IMR-90 (cell line): ENCODE results near the gene NTM. TPM values are rescaled to one million over a fixed set of nuclear protein-coding genes. Genes with fewer than 3 reads are reported as not detected.

Experiments used
- ATAC-seq: fragments of 200-7000 bp; cut with Tn5 transposase; 2 replicates; pipeline ENCODE4 v1.9.1; 2020; ENCODE audit warnings: low read depth, mild to moderate bottlenecking, moderate library complexity
- BruUV-seq: library from RNA; stranded (reverse); fragments of 400-500 nt; replicated peaks from 2 replicates; lab custom pipeline; 2021; lab: Mats Ljungman, UMichigan
- CTCF ChIA-PET: fragments of 300-600 bp; formaldehyde crosslinking; extraction: SDS; loops from one replicate; lab custom pipeline; 2021; ENCODE audit warnings: antibody characterized with exemption; lab: Yijun Ruan, JAX
- POLR2A ChIA-PET: fragments of 300-600 bp; sonication (Branson Sonifier 250); formaldehyde crosslinking; loops from one replicate; lab custom pipeline; 2022; ENCODE audit warnings: antibody characterized with exemption; ENCODE audit not compliant: unreplicated experiment; lab: Charles Lee
- DNase-seq: peaks from one replicate; pipeline ENCODE4 v3.0.0; 2013
- H2AFZ ChIP-seq: replicated peaks from 2 replicates; pipeline ENCODE3; 2013; ENCODE audit warnings: low read length, mild to moderate bottlenecking; ENCODE audit not compliant: poor library complexity
- H2AK5ac ChIP-seq: 2 replicates; pipeline ENCODE4 v1.6.1; 2013; ENCODE audit warnings: low read depth, low read length, inconsistent platforms
- H2AK9ac ChIP-seq: replicated peaks from 2 replicates; pipeline ENCODE3; 2013; ENCODE audit warnings: mild to moderate bottlenecking, low read depth, low read length, moderate library complexity; ENCODE audit not compliant: poor library complexity
- H2BK120ac ChIP-seq: 2 replicates; pipeline ENCODE4 v1.6.1; 2013; ENCODE audit warnings: low read depth, low read length, inconsistent platforms
- H2BK15ac ChIP-seq: 3 replicates; pipeline ENCODE4 v1.6.1; 2013; ENCODE audit warnings: low read depth, low read length, inconsistent platforms
- H2BK20ac ChIP-seq: 2 replicates; pipeline ENCODE4 v1.6.1; 2013; ENCODE audit warnings: low read depth, mild to moderate bottlenecking, inconsistent platforms, low read length, moderate library complexity
- H2BK5ac ChIP-seq: 2 replicates; pipeline ENCODE4 v1.6.1; 2013; ENCODE audit warnings: mild to moderate bottlenecking, low read depth, low read length, inconsistent platforms; ENCODE audit not compliant: poor library complexity, severe bottlenecking
- H3K14ac ChIP-seq: replicated peaks from 2 replicates; pipeline ENCODE4 v1.6.1; 2013; ENCODE audit warnings: low read depth, low read length, inconsistent platforms
- H3K18ac ChIP-seq: 2 replicates; pipeline ENCODE4 v1.6.1; 2013; ENCODE audit warnings: low read depth, low read length, control low read depth
- H3K23ac ChIP-seq: 2 replicates; pipeline ENCODE4 v1.6.1; 2013; ENCODE audit warnings: low read depth, low read length, inconsistent platforms
- H3K27ac ChIP-seq: 2 replicates; pipeline ENCODE4 v1.5.1; 2013; ENCODE audit warnings: mild to moderate bottlenecking, control low read depth, low read length; ENCODE audit not compliant: insufficient read depth
- H3K27me3 ChIP-seq: 2 replicates; pipeline ENCODE4 v1.6.1; 2013; ENCODE audit warnings: low read length; ENCODE audit not compliant: control insufficient read depth, insufficient read depth
- H3K36me3 ChIP-seq: 2 replicates; pipeline ENCODE4 v1.6.1; 2013; ENCODE audit warnings: low read length, mixed read lengths; ENCODE audit not compliant: control insufficient read depth, insufficient read depth
- H3K4ac ChIP-seq: 2 replicates; pipeline ENCODE4 v1.6.1; 2013; ENCODE audit warnings: low read depth, low read length, inconsistent platforms
- H3K4me1 ChIP-seq: 2 replicates; pipeline ENCODE4 v1.6.1; 2013; ENCODE audit warnings: low read length, mixed read lengths; ENCODE audit not compliant: control insufficient read depth, insufficient read depth
- H3K4me2 ChIP-seq: 2 replicates; pipeline ENCODE4 v1.6.1; 2013; ENCODE audit warnings: low read depth, mild to moderate bottlenecking, control low read depth, low read length, moderate library complexity
- H3K4me3 ChIP-seq: 2 replicates; pipeline ENCODE4 v1.5.1; 2013; ENCODE audit warnings: low read depth, mild to moderate bottlenecking, control low read depth, low read length, moderate library complexity; ENCODE audit not compliant: insufficient read depth
- H3K56ac ChIP-seq: 2 replicates; pipeline ENCODE4 v1.6.1; 2013; ENCODE audit warnings: low read length, inconsistent platforms; ENCODE audit not compliant: insufficient read depth; ENCODE audit errors: extremely low read depth
- H3K79me1 ChIP-seq, 2 experiments: 2 replicates each; pipeline ENCODE4 v1.6.1; 2013; ENCODE audit warnings: low read length in 2 of 2, inconsistent platforms in 1 of 2, low read depth in 1 of 2
- H3K9ac ChIP-seq: 2 replicates; pipeline ENCODE4 v1.6.1; 2013; ENCODE audit warnings: low read depth, low read length, control low read depth
- H3K9me1 ChIP-seq: 2 replicates; pipeline ENCODE4 v1.6.1; 2013; ENCODE audit warnings: low read length, inconsistent platforms; ENCODE audit not compliant: insufficient read depth
- H3K9me3 ChIP-seq: 2 replicates; pipeline ENCODE4 v1.6.1; 2013; ENCODE audit warnings: low read length; ENCODE audit not compliant: control insufficient read depth, insufficient read depth
- H4K20me1 ChIP-seq: 2 replicates; pipeline ENCODE4 v1.6.1; 2013; ENCODE audit warnings: low read length, inconsistent platforms; ENCODE audit not compliant: insufficient read depth
- H4K5ac ChIP-seq: 2 replicates; pipeline ENCODE4 v1.6.1; 2013; ENCODE audit warnings: mild to moderate bottlenecking, low read depth, low read length, control low read depth
- H4K8ac ChIP-seq, 2 experiments: 2 replicates each; pipeline ENCODE4 v1.6.1; 2013; ENCODE audit warnings: low read depth in 2 of 2, low read length in 2 of 2, control low read depth in 1 of 2, inconsistent platforms in 1 of 2
- H4K91ac ChIP-seq: 2 replicates; pipeline ENCODE4 v1.6.1; 2013; ENCODE audit warnings: low read depth, low read length, inconsistent platforms; ENCODE audit not compliant: insufficient read depth
- BHLHE40 ChIP-seq: fragments of 150-350 bp; IDR thresholded peaks from 2 replicates; pipeline ENCODE4 v1.6.1; 2016; ENCODE audit warnings: mild to moderate bottlenecking, low read depth, low read length
- CEBPB ChIP-seq: IDR thresholded peaks from 2 replicates; pipeline ENCODE4 v1.6.1; 2012; ENCODE audit warnings: low read depth, low read length, improper control_type of control experiment
- FOS ChIP-seq: fragments of 150-350 bp; IDR thresholded peaks from 2 replicates; pipeline ENCODE4 v1.6.1; 2016; ENCODE audit warnings: low read depth, low read length
- MAFK ChIP-seq: IDR thresholded peaks from 2 replicates; pipeline ENCODE4 v1.6.1; 2012; ENCODE audit warnings: low read depth, low read length, improper control_type of control experiment
- MAZ ChIP-seq: IDR thresholded peaks from 2 replicates; pipeline ENCODE4 v1.6.1; 2012; ENCODE audit warnings: low read depth, mild to moderate bottlenecking, low read length, improper control_type of control experiment, moderate library complexity, borderline replicate concordance
- MXI1 ChIP-seq: IDR thresholded peaks from 2 replicates; pipeline ENCODE4 v1.6.1; 2012; ENCODE audit warnings: low read depth, mild to moderate bottlenecking, low read length, moderate library complexity, borderline replicate concordance
- WGBS, 2 experiments: methylation state at CpG; one replicate each; pipeline versions ENCODE4 v1.1.5 to v1.1.7; 2013; ENCODE audit warnings: missing lambda C conversion rate in 2 of 2; ENCODE audit not compliant: insufficient read length in 1 of 2; ENCODE audit errors: extremely low coverage in 2 of 2; 5-methylcytosine and 5-hydroxymethylcytosine counted together
- dilution Hi-C: fragments of 300-500 bp; cut with HindIII; formaldehyde crosslinking; loops from one replicate; pipeline ENCODE4 v1.14.3; 2018; ENCODE audit warnings: low sequenced_read_pairs; ENCODE audit not compliant: unreplicated experiment
- in situ Hi-C: fragments of 300-500 bp; cut with MboI; formaldehyde crosslinking; loops from 3 replicates; pipeline ENCODE4 v1.14.3; 2019; ENCODE audit warnings: low sequenced_read_pairs, inconsistent platforms, mixed read lengths
- intact Hi-C: fragments of 100-400 bp; cut with micrococcal nuclease; formaldehyde crosslinking; loops from 2 replicates; pipeline ENCODE4 v1.10.0; 2022
- polyA plus RNA-seq, 3 experiments: library from polyadenylated mRNA; depleted of rRNA; stranded (reverse); fragments of >200 nt; gene quantifications; 2 replicates each; pipeline ENCODE4 v1.2.3, GENCODE V29; 2012; ENCODE audit warnings: low replicate concordance in 1 of 3
- total RNA-seq: library from RNA; depleted of rRNA; stranded (reverse); fragments of >200 nt; gene quantifications from 2 replicates; pipeline ENCODE4 v1.2.3, GENCODE V29; 2012
- TF ChIP-seq, protein P1 (sequence below): conservative IDR thresholded peaks from 2 replicates; pipeline ENCODE4 v1.5.1; 2012; ENCODE audit warnings: mild to moderate bottlenecking, low read depth, low read length, improper control_type of control experiment
- TF ChIP-seq, protein P2 (sequence below): fragments of 150-350 bp; IDR thresholded peaks from 2 replicates; pipeline ENCODE4 v1.6.1; 2017; ENCODE audit warnings: mild to moderate bottlenecking, antibody characterized with exemption, low read length, low read depth
- TF ChIP-seq, protein P3 (sequence below): fragments of 150-350 bp; IDR thresholded peaks from 2 replicates; pipeline ENCODE4 v1.6.1; 2016; ENCODE audit warnings: low read depth, mild to moderate bottlenecking, low read length, moderate library complexity, borderline replicate concordance

Gene NTM
- total and polyA plus RNA-seq, 2 of the 4 experiments (the other 2 are of a cell fraction): 19.5 to 25.5 TPM

DNA sequence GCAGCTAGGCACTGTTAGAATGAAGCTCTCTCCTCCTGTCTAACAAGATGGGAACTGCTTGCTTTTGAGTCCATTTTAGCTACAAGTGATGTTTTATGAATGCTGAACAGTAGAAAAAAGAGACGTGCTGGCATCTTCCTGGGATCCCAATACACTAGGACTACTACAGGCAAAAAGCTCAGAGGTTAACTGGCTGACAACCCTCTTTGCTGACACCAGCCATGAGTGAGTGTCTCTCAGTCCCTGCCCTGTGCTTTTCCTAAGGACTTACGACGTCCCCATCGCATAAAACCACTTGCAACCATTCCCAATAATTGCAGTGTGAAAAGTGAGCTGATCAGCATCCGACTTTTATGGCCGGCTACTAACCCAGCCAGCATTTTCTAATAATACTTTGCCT lies 213.5 kb downstream of the NTM start:
- no peak for ATAC-seq
- H3K27me3 ChIP-seq: peaks cover 7% of the 10 kb centered on the region; the same call in 1 of the 2 replicates
- H2AK9ac ChIP-seq: no peak overlapping the region
- no peak for TF ChIP-seq MAZ
- TF ChIP-seq MAFK: no peak
- TF ChIP-seq MXI1: no peak
- TF ChIP-seq CEBPB: no peak
- no peak for TF ChIP-seq FOS
- TF ChIP-seq BHLHE40: no peak
- TF ChIP-seq, protein P1, sequence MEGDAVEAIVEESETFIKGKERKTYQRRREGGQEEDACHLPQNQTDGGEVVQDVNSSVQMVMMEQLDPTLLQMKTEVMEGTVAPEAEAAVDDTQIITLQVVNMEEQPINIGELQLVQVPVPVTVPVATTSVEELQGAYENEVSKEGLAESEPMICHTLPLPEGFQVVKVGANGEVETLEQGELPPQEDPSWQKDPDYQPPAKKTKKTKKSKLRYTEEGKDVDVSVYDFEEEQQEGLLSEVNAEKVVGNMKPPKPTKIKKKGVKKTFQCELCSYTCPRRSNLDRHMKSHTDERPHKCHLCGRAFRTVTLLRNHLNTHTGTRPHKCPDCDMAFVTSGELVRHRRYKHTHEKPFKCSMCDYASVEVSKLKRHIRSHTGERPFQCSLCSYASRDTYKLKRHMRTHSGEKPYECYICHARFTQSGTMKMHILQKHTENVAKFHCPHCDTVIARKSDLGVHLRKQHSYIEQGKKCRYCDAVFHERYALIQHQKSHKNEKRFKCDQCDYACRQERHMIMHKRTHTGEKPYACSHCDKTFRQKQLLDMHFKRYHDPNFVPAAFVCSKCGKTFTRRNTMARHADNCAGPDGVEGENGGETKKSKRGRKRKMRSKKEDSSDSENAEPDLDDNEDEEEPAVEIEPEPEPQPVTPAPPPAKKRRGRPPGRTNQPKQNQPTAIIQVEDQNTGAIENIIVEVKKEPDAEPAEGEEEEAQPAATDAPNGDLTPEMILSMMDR: no peak
- TF ChIP-seq, protein P2, sequence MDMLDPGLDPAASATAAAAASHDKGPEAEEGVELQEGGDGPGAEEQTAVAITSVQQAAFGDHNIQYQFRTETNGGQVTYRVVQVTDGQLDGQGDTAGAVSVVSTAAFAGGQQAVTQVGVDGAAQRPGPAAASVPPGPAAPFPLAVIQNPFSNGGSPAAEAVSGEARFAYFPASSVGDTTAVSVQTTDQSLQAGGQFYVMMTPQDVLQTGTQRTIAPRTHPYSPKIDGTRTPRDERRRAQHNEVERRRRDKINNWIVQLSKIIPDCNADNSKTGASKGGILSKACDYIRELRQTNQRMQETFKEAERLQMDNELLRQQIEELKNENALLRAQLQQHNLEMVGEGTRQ: no peak
- TF ChIP-seq, protein P3, sequence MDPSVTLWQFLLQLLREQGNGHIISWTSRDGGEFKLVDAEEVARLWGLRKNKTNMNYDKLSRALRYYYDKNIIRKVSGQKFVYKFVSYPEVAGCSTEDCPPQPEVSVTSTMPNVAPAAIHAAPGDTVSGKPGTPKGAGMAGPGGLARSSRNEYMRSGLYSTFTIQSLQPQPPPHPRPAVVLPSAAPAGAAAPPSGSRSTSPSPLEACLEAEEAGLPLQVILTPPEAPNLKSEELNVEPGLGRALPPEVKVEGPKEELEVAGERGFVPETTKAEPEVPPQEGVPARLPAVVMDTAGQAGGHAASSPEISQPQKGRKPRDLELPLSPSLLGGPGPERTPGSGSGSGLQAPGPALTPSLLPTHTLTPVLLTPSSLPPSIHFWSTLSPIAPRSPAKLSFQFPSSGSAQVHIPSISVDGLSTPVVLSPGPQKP: no peak
- H4K20me1 ChIP-seq: no peaks in the 10 kb centered on the region
- no peaks in the 10 kb centered on the region for H3K9me1 ChIP-seq
- H3K36me3 ChIP-seq: no peaks in the 10 kb centered on the region
- H3K9me3 ChIP-seq: peaks cover 3% of the 10 kb centered on the region; the same call in 1 of the 2 replicates
- H3K27ac ChIP-seq: no peak overlapping the region
- ChIA-PET CTCF (interaction anchor here (1.3 kb wide), 1 partner anchor 90 kb away, joined by 5 read pairs; no protein-coding TSS in a partner anchor), POLR2A (no interaction called here)
- intact Hi-C loops (no loop called here), in situ Hi-C loops (no loop called here), dilution Hi-C loops (no loop called here)
- H3K23ac ChIP-seq: no peak overlapping the region
- H3K18ac ChIP-seq: no peak overlapping the region
- no peaks in the 10 kb centered on the region for H3K4me1 ChIP-seq
- no peak for DNase-seq
- 60% methylated on average over 1 of the region's 6 CpGs; no CpG with 5 or more reads in 1 of the 2 experiments for whole genome bisulfite sequencing, 2 experiments
- H3K4me2 ChIP-seq: no peak overlapping the region
- H4K8ac ChIP-seq: no peak overlapping the region
- H3K4ac ChIP-seq: no peak overlapping the region
- BruUV-seq: no TSS peak
- H2AFZ ChIP-seq: no peak overlapping the region
- H2BK15ac ChIP-seq: no peak overlapping the region
- no peak overlapping the region for H3K9ac ChIP-seq
- no peak overlapping the region for H4K91ac ChIP-seq
- no peak overlapping the region for H2AK5ac ChIP-seq
- no peak overlapping the region for H2BK120ac ChIP-seq
- H3K4me3 ChIP-seq: no peak overlapping the region
- no peaks in the 10 kb centered on the region for H3K79me1 ChIP-seq
- no peak overlapping the region for H3K14ac ChIP-seq
- no peak overlapping the region for H2BK5ac ChIP-seq
- no peak overlapping the region for H4K5ac ChIP-seq
- no peak overlapping the region for H3K56ac ChIP-seq
- H2BK20ac ChIP-seq: no peak overlapping the region
